HepG2 (cell line): ENCODE data around the gene CD37.

Experiments
- FOXK2 ChIP-seq: fragments of 450-650 bp; IDR thresholded peaks from 2 replicates; pipeline ENCODE4 v1.6.1; 2016
- JUN ChIP-seq: sonication (generic); formaldehyde crosslinking; IDR thresholded peaks from 2 replicates; pipeline ENCODE4 v1.4.0; 2020; ENCODE audit warnings: mild to moderate bottlenecking, missing genetic modification reagents
- KDM4B ChIP-seq: sonication (generic); formaldehyde crosslinking; IDR thresholded peaks from 2 replicates; pipeline ENCODE4 v1.4.0; 2020; ENCODE audit warnings: missing genetic modification reagents
- POLR2G ChIP-seq: fragments of 200-400 bp; formaldehyde crosslinking; IDR thresholded peaks from 2 replicates; pipeline ENCODE4 v1.6.1; 2018; ENCODE audit warnings: mild to moderate bottlenecking, low read depth, low read length, moderate library complexity
- YEATS2 ChIP-seq: sonication (generic); formaldehyde crosslinking; IDR thresholded peaks from 2 replicates; pipeline ENCODE4 v1.4.0; 2020; ENCODE audit warnings: missing genetic modification reagents, borderline replicate concordance
- TF ChIP-seq, protein P1 (sequence below): sonication (generic); formaldehyde crosslinking; IDR thresholded peaks from 2 replicates; pipeline ENCODE4 v1.5.0; 2020; ENCODE audit warnings: mild to moderate bottlenecking, missing genetic modification reagents, moderate library complexity

DNA sequence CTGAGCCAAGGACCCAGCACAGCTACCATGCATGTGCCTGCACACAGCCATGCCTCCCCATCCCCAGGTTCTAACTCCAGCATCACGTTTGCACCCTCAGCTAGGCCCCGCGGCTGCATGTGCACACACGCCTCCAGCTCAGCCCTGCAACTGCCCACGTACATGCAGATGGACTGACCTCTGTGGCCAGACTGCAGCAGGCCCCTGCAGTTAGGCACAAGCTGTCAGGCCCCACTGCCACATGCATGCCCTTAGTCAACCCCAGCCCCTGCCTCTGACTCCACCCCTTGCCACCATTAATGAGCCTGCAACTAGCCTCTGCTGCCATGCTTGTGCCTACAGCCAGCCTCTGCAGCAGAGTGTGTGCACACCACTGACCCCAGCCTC is 33.3 kb upstream of the CD37 start:
- TF ChIP-seq FOXK2 (no peak), JUN (CRISPR knock-in tag) (no peak), POLR2G (no peak), KDM4B (no peak), YEATS2 (CRISPR knock-in tag) (no peak)
- TF ChIP-seq, protein P1, sequence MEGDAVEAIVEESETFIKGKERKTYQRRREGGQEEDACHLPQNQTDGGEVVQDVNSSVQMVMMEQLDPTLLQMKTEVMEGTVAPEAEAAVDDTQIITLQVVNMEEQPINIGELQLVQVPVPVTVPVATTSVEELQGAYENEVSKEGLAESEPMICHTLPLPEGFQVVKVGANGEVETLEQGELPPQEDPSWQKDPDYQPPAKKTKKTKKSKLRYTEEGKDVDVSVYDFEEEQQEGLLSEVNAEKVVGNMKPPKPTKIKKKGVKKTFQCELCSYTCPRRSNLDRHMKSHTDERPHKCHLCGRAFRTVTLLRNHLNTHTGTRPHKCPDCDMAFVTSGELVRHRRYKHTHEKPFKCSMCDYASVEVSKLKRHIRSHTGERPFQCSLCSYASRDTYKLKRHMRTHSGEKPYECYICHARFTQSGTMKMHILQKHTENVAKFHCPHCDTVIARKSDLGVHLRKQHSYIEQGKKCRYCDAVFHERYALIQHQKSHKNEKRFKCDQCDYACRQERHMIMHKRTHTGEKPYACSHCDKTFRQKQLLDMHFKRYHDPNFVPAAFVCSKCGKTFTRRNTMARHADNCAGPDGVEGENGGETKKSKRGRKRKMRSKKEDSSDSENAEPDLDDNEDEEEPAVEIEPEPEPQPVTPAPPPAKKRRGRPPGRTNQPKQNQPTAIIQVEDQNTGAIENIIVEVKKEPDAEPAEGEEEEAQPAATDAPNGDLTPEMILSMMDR (CRISPR knock-in tag) = no peak
